Panc1 (cell line): ENCODE results near the gene SRD5A2. TPM values are rescaled to one million over a fixed set of nuclear protein-coding genes. Genes with fewer than 3 reads are reported as not detected.

Experiments
- ATAC-seq: fragments of 200-7000 bp; cut with Tn5 transposase; 2 replicates; pipeline ENCODE4 v1.9.1; 2020; ENCODE audit warnings: mild to moderate bottlenecking, moderate library complexity
- BruUV-seq: library from RNA; stranded (reverse); fragments of 400-500 nt; replicated peaks from 2 replicates; lab custom pipeline; 2021; lab: Mats Ljungman, UMichigan
- CTCF ChIA-PET: fragments of 300-600 bp; sonication (Branson Sonifier 250); formaldehyde crosslinking; loops from one replicate; lab custom pipeline; 2022; ENCODE audit warnings: antibody characterized with exemption; lab: Charles Lee
- POLR2A ChIA-PET: fragments of 300-600 bp; sonication (Branson Sonifier 250); formaldehyde crosslinking; loops from one replicate; lab custom pipeline; 2022; ENCODE audit warnings: antibody characterized with exemption; lab: Charles Lee
- DNase-seq: peaks from one replicate; pipeline ENCODE4 v3.0.0-alpha.2; 2010; ENCODE audit warnings: low read depth, low spot score
- H3K27ac ChIP-seq: 2 replicates; pipeline ENCODE4 v1.5.1; 2011; ENCODE audit warnings: mild to moderate bottlenecking, low read length, inconsistent platforms
- H3K27me3 ChIP-seq: fragments of 200-500 bp; sonication (Bioruptor generic); 2 replicates; pipeline ENCODE4 v1.6.0; 2014; ENCODE audit warnings: low read length, inconsistent platforms; ENCODE audit not compliant: control insufficient read depth, insufficient read depth
- H3K36me3 ChIP-seq: fragments of 200-500 bp; sonication (Bioruptor generic); 2 replicates; pipeline ENCODE4 v1.5.1; 2014; ENCODE audit warnings: inconsistent platforms, mild to moderate bottlenecking, low read length, moderate library complexity; ENCODE audit not compliant: control insufficient read depth, insufficient read depth
- H3K4me1 ChIP-seq: 2 replicates; pipeline ENCODE4 v1.5.1; 2011; ENCODE audit warnings: inconsistent platforms, mild to moderate bottlenecking, low read length, moderate library complexity; ENCODE audit not compliant: control insufficient read depth, insufficient read depth
- H3K4me3 ChIP-seq, 2 experiments: 2 replicates each; pipeline ENCODE4 v1.5.1; 2011 to 2012; ENCODE audit warnings: low read depth in 2 of 2, low read length in 2 of 2, mild to moderate bottlenecking in 2 of 2, inconsistent platforms in 1 of 2, moderate library complexity in 1 of 2
- H3K9me3 ChIP-seq: fragments of 200-500 bp; sonication (Bioruptor generic); 2 replicates; pipeline ENCODE4 v1.5.1; 2014; ENCODE audit warnings: low read depth, mild to moderate bottlenecking, inconsistent platforms, low read length, moderate library complexity; ENCODE audit not compliant: control insufficient read depth, insufficient read depth
- CTCF ChIP-seq: fragments of 450-650 bp; IDR thresholded peaks from 2 replicates; pipeline ENCODE4 v1.5.1; 2017; ENCODE audit warnings: mild to moderate bottlenecking
- POLR2AphosphoS5 ChIP-seq: IDR thresholded peaks from 2 replicates; pipeline ENCODE4 v1.6.1; 2012; ENCODE audit warnings: mild to moderate bottlenecking, low read depth, low read length, moderate library complexity
- REST ChIP-seq, 2 experiments: IDR thresholded peaks; 2 replicates each; pipeline ENCODE4 v1.6.1; 2011 to 2012; ENCODE audit warnings: low read depth in 2 of 2, control low read depth in 1 of 2, low read length in 1 of 2, mild to moderate bottlenecking in 1 of 2, moderate library complexity in 1 of 2; ENCODE audit not compliant: insufficient read depth in 1 of 2
- SIN3A ChIP-seq: IDR thresholded peaks from 2 replicates; pipeline ENCODE4 v1.6.1; 2012; ENCODE audit warnings: low read depth, mild to moderate bottlenecking, low read length, moderate library complexity, borderline replicate concordance; ENCODE audit not compliant: insufficient read depth
- TCF7L2 ChIP-seq: IDR thresholded peaks from 2 replicates; pipeline ENCODE4 v1.6.1; 2011; ENCODE audit warnings: mild to moderate bottlenecking, low read depth, low read length, inconsistent platforms
- in situ Hi-C: cut with HindIII; loops from 2 replicates; pipeline ENCODE4 v1.10.0; 2016; ENCODE audit warnings: low sequenced_read_pairs, low pct_unique_long_range_greater_than_20kb
- intact Hi-C: fragments of 100-400 bp; cut with micrococcal nuclease; formaldehyde crosslinking; loops from one replicate; pipeline ENCODE4 v1.10.0; 2022; ENCODE audit not compliant: unreplicated experiment
- total RNA-seq: library from RNA; stranded (reverse); gene quantifications from one replicate; pipeline ENCODE4 v1.2.1, GENCODE V29; 2021; ENCODE audit not compliant: unreplicated experiment

Gene SRD5A2
- total RNA-seq, 1 experiment from 2014 or later: not detected

GRCh38 chr2:31525876-31526275, 54.9 kb downstream of the SRD5A2 start:
- no peak overlapping the region for H3K4me3 ChIP-seq
- no peaks in the 10 kb centered on the region for H3K9me3 ChIP-seq
- POLR2A ChIA-PET: no interaction called here
- in situ Hi-C loops (no loop called here), intact Hi-C loops (loop anchor here (10.0 kb wide), 1 partner anchor 291 kb away; the partner anchor contains the start of gene EHD3)
- CTCF ChIA-PET: no interaction called here
- H3K36me3 ChIP-seq: no peaks in the 10 kb centered on the region
- H3K27ac ChIP-seq: no peak overlapping the region
- peaks cover 2% of the 10 kb centered on the region; the same call in 1 of the 2 replicates for H3K27me3 ChIP-seq
- ATAC-seq: no peak
- DNase-seq: no peak
- H3K4me1 ChIP-seq: no peaks in the 10 kb centered on the region
- TF ChIP-seq CTCF (no peak), POLR2AphosphoS5 (no peak), TCF7L2 (no peak), SIN3A (no peak), REST (IDR thresholded peaks at IDR 0.05; ENCODE audit: insufficient read depth in 1 of 2, low read depth in 2 of 2, low read length in 1 of 2) (no peak)
- BruUV-seq: no TSS peak

- BruUV-seq: no TSS peak
- Histone ChIP-seq H3K4me3 (no peak overlapping the region), H3K27ac (no peak overlapping the region), H3K4me1 (no peaks in the 10 kb centered on the region), H3K9me3 (no peaks in the 10 kb centered on the region), H3K27me3 (no peaks in the 10 kb centered on the region), H3K36me3 (no peaks in the 10 kb centered on the region)
- in situ Hi-C loops: no loop called here
- POLR2A ChIA-PET: interaction anchor here (0.7 kb wide), 1 partner anchor 264 kb away, joined by 6 read pairs; no protein-coding TSS in a partner anchor
- TF ChIP-seq CTCF (no peak), SIN3A (no peak), POLR2AphosphoS5 (no peak), TCF7L2 (no peak), REST (IDR thresholded peaks at IDR 0.05; ENCODE audit: insufficient read depth in 1 of 2, low read depth in 2 of 2, low read length in 1 of 2) (no peak)
- intact Hi-C loops: loop anchor here (5.0 to 10.0 kb wide), 2 partner anchors 112 to 290 kb away; partner anchors contain the start of genes EHD3 and XDH
- DNase-seq (no peak), ATAC-seq (no peak)
- CTCF ChIA-PET: interaction anchor here (0.7 kb wide), 1 partner anchor 11 kb away, joined by 7 read pairs; no protein-coding TSS in a partner anchor
Measured at GRCh38 chr2:31524592-31524991, 56.1 kb downstream of the SRD5A2 start.
